H9 (cell line): ENCODE data around the gene PMPCB. TPM values are rescaled to one million over a fixed set of nuclear protein-coding genes. Genes with fewer than 3 reads are reported as not detected.
"Not testable (repeated sequence)": the region's sequence is repeated elsewhere in the genome, so short reads cannot be mapped to it uniquely, and the experiment has no call there.

ENCODE experiments used
- DNase-seq: peaks from one replicate; pipeline ENCODE4 v3.0.0-alpha.2; 2017
- H2AFZ ChIP-seq: one replicate; pipeline ENCODE4 v1.6.1; 2013; ENCODE audit warnings: mild to moderate bottlenecking, low read length, control low read depth, moderate library complexity
- H2AK5ac ChIP-seq: 2 replicates; pipeline ENCODE4 v1.6.1; 2013; ENCODE audit warnings: low read length, control low read depth, mixed read lengths; ENCODE audit not compliant: insufficient read length
- H2BK120ac ChIP-seq: one replicate; pipeline ENCODE4 v1.6.1; 2013; ENCODE audit warnings: low read depth, mild to moderate bottlenecking, low read length, control low read depth, inconsistent platforms; ENCODE audit not compliant: poor library complexity, severe bottlenecking
- H2BK12ac ChIP-seq: 2 replicates; pipeline ENCODE4 v1.6.1; 2013; ENCODE audit warnings: low read length, control low read depth, mixed read lengths, low read depth; ENCODE audit not compliant: insufficient read length
- H2BK15ac ChIP-seq: 2 replicates; pipeline ENCODE4 v1.6.1; 2013; ENCODE audit warnings: low read depth, low read length, control low read depth
- H2BK20ac ChIP-seq: one replicate; pipeline ENCODE4 v1.6.1; 2013; ENCODE audit warnings: low read depth, mild to moderate bottlenecking, low read length, control low read depth, inconsistent platforms; ENCODE audit not compliant: poor library complexity, severe bottlenecking
- H2BK5ac ChIP-seq: 2 replicates; pipeline ENCODE4 v1.6.1; 2013; ENCODE audit warnings: low read length, control low read depth, mixed read lengths; ENCODE audit not compliant: insufficient read length
- H3K14ac ChIP-seq: 2 replicates; pipeline ENCODE4 v1.6.1; 2013; ENCODE audit warnings: low read length, control low read depth; ENCODE audit not compliant: insufficient read depth
- H3K18ac ChIP-seq: 2 replicates; pipeline ENCODE4 v1.6.1; 2013; ENCODE audit warnings: low read depth, mild to moderate bottlenecking, mixed read lengths, low read length, control low read depth; ENCODE audit not compliant: insufficient read length
- H3K23ac ChIP-seq: 2 replicates; pipeline ENCODE4 v1.6.1; 2013; ENCODE audit warnings: low read length, control low read depth, mixed read lengths, low read depth; ENCODE audit not compliant: insufficient read length
- H3K23me2 ChIP-seq: 2 replicates; pipeline ENCODE4 v1.6.1; 2013; ENCODE audit warnings: low read depth, mild to moderate bottlenecking, mixed read lengths, low read length, control low read depth; ENCODE audit not compliant: insufficient read length, poor library complexity, severe bottlenecking
- H3K27ac ChIP-seq: 2 replicates; pipeline ENCODE4 v1.5.1; 2013; ENCODE audit warnings: low read length, control low read depth, mixed read lengths, low read depth; ENCODE audit not compliant: insufficient read length
- H3K27me3 ChIP-seq: 2 replicates; pipeline ENCODE4 v1.6.1; 2013; ENCODE audit warnings: low read length, control low read depth, inconsistent platforms; ENCODE audit not compliant: insufficient read depth
- H3K4ac ChIP-seq: 2 replicates; pipeline ENCODE4 v1.6.1; 2013; ENCODE audit warnings: low read depth, mild to moderate bottlenecking, control low read depth, inconsistent platforms, low read length, moderate library complexity
- H3K4me1 ChIP-seq: 2 replicates; pipeline ENCODE4 v1.6.1; 2013; ENCODE audit warnings: low read length, control low read depth, inconsistent platforms; ENCODE audit not compliant: insufficient read depth
- H3K4me2 ChIP-seq: 2 replicates; pipeline ENCODE4 v1.6.1; 2013; ENCODE audit warnings: low read length, control low read depth, mixed read lengths; ENCODE audit not compliant: insufficient read length, insufficient read depth
- H3K56ac ChIP-seq: 2 replicates; pipeline ENCODE4 v1.6.1; 2013; ENCODE audit warnings: low read depth, mild to moderate bottlenecking, mixed read lengths, low read length, control low read depth; ENCODE audit not compliant: insufficient read length
- H3K79me1 ChIP-seq: 2 replicates; pipeline ENCODE4 v1.6.1; 2013; ENCODE audit warnings: low read depth, mild to moderate bottlenecking, moderate library complexity, low read length, control low read depth, inconsistent platforms; ENCODE audit not compliant: insufficient read depth, poor library complexity, severe bottlenecking
- H3K79me2 ChIP-seq: 2 replicates; pipeline ENCODE4 v1.6.1; 2013; ENCODE audit warnings: low read length, control low read depth, inconsistent platforms; ENCODE audit not compliant: insufficient read depth
- H3K9ac ChIP-seq: 2 replicates; pipeline ENCODE4 v1.6.1; 2013; ENCODE audit warnings: low read length, control low read depth, mixed read lengths; ENCODE audit not compliant: insufficient read length; ENCODE audit errors: extremely low read depth
- H3K9me3 ChIP-seq: one replicate; pipeline ENCODE4 v1.6.1; 2013; ENCODE audit warnings: low read depth, low read length, inconsistent platforms; ENCODE audit not compliant: control insufficient read depth
- H3T11ph ChIP-seq: one replicate; pipeline ENCODE4 v1.6.1; 2013; ENCODE audit warnings: mild to moderate bottlenecking, low read length, control low read depth, inconsistent platforms
- H4K20me1 ChIP-seq: one replicate; pipeline ENCODE4 v1.6.1; 2013; ENCODE audit not compliant: control insufficient read depth, insufficient read length, insufficient read depth
- H4K5ac ChIP-seq: 2 replicates; pipeline ENCODE4 v1.6.1; 2013; ENCODE audit warnings: low read depth, mild to moderate bottlenecking, mixed read lengths, low read length, control low read depth; ENCODE audit not compliant: insufficient read length
- H4K8ac ChIP-seq: replicated peaks from 2 replicates; pipeline ENCODE4 v1.6.1; 2013; ENCODE audit warnings: low read length, control low read depth, mixed read lengths, low read depth; ENCODE audit not compliant: insufficient read length
- H4K91ac ChIP-seq: 2 replicates; pipeline ENCODE4 v1.6.1; 2013; ENCODE audit warnings: low read depth, mild to moderate bottlenecking, moderate library complexity, mixed read lengths, low read length, control low read depth; ENCODE audit not compliant: insufficient read length
- H3K27ac Mint-ChIP-seq, 3 experiments: 2 replicates in 2 of 3; 3 replicates in 1 of 3; pipeline ENCODE4 v1.8.0; 2020 to 2021; ENCODE audit warnings: mixed read lengths in 3 of 3, mild to moderate bottlenecking in 1 of 3, moderate library complexity in 1 of 3
- H3K27me3 Mint-ChIP-seq: 2 replicates; pipeline ENCODE4 v1.8.0; 2021; ENCODE audit warnings: low read depth, mild to moderate bottlenecking, moderate library complexity, mixed read lengths
- H3K36me3 Mint-ChIP-seq, 3 experiments: 2 replicates in 2 of 3; 3 replicates in 1 of 3; pipeline ENCODE4 v1.8.0; 2020 to 2021; ENCODE audit warnings: low read depth in 3 of 3, mixed read lengths in 3 of 3; ENCODE audit not compliant: insufficient read depth in 1 of 3
- H3K4me1 Mint-ChIP-seq, 2 experiments: 2 replicates each; pipeline ENCODE4 v1.8.0; 2020; ENCODE audit warnings: mixed read lengths in 2 of 2
- H3K4me3 Mint-ChIP-seq, 2 experiments: 2 replicates in 1 of 2; 3 replicates in 1 of 2; pipeline ENCODE4 v1.8.0; 2020 to 2021; ENCODE audit warnings: mild to moderate bottlenecking in 2 of 2, mixed read lengths in 2 of 2, moderate library complexity in 1 of 2
- H3K9me3 Mint-ChIP-seq, 2 experiments: 2 replicates in 1 of 2; 3 replicates in 1 of 2; pipeline ENCODE4 v1.8.0; 2020; ENCODE audit warnings: mild to moderate bottlenecking in 2 of 2, mixed read lengths in 2 of 2, moderate library complexity in 1 of 2
- WGBS: extraction: QIAGEN DNeasy Blood & Tissue Kit; methylation state at CpG from one replicate; pipeline ENCODE4 v1.1.7; 2013; ENCODE audit warnings: missing lambda C conversion rate, low lambda C conversion rate, mixed read lengths; ENCODE audit not compliant: insufficient read length; ENCODE audit errors: extremely low coverage; 5-methylcytosine and 5-hydroxymethylcytosine counted together
- total RNA-seq: library from RNA; stranded (reverse); gene quantifications from 2 replicates; pipeline ENCODE4 v1.2.1, GENCODE V29; 2021

PMPCB gene
- total RNA-seq, 1 experiment from 2014 or later = 90.6 TPM

DNA sequence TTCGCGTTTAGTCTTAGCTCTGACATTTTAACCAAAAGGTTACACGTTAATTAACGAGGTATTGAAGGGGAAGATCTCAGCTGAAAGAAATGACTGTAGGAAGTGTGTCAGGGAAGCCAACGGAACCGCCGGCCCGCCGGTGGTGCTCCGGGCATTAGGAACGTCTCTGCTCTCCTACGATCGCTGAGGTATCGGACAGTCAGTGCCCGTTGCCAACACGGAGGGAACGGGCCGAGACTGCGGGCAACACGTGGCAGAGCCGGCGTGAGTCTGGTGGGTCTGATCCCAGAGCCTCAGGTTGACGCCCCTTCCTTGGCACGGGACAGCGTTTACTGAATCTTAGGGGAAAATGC is 16.5 kb upstream of the PMPCB start:
- not testable (repeated sequence) for H3K9ac ChIP-seq, H4K91ac ChIP-seq, H3T11ph ChIP-seq, H2BK20ac ChIP-seq, H4K5ac ChIP-seq, H3K9me3 Mint-ChIP-seq, H2BK12ac ChIP-seq, H2BK5ac ChIP-seq, H2AK5ac ChIP-seq, H3K27ac Mint-ChIP-seq, H3K4ac ChIP-seq, H3K36me3 Mint-ChIP-seq, H3K9me3 ChIP-seq, H3K27ac ChIP-seq, H2AFZ ChIP-seq, H3K79me2 ChIP-seq, H3K14ac ChIP-seq, H2BK120ac ChIP-seq, H3K4me1 ChIP-seq, H3K23me2 ChIP-seq, H4K8ac ChIP-seq, H2BK15ac ChIP-seq, H4K20me1 ChIP-seq, H3K56ac ChIP-seq, H3K23ac ChIP-seq, H3K79me1 ChIP-seq, H3K18ac ChIP-seq, H3K27me3 ChIP-seq
- H3K4me3 Mint-ChIP-seq = peak overlapping the region; percentile 75 to 94
- WGBS = no CpG with 5 or more reads among the region's 25 CpGs
- H3K4me1 Mint-ChIP-seq = peaks cover 11 to 15% of the 10 kb centered on the region in 2 experiments
- peak; percentile 36 for DNase-seq
- H3K27me3 Mint-ChIP-seq = peaks cover 51% of the 10 kb centered on the region
- H3K4me2 ChIP-seq = peak overlapping the region; percentile 47

DNA sequence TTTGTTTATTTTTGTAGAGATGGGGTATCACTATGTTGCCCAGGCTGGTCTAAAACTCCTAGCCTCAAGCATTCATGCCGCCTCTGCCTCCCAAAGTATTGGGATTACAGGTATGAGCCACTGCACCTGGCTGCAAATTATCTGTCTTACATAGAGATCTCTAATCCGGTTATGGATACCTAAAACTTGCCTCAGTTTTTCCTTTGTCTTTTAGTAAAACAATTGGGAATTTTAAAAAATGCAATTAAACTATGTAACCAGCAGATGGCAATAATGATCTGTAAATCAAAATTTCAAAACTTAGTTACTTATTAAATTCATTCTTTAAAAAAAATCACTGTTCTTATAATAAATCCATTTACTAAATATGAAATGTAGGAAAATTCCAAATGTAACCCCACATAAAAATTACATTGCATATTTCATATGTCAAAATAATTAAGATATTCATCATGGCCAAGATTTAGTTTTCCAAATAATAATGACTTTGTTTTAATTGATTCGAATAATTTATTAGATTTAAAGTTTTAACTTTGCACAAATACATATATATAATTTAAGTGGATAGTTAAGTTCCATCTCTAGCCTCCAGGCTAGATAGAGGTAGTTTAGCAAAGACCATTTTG is 14.3 kb upstream of the PMPCB start:
- not testable (repeated sequence) for H4K20me1 ChIP-seq, H3K79me1 ChIP-seq, H3K4me1 ChIP-seq, H3K79me2 ChIP-seq, H3K9me3 Mint-ChIP-seq, H3K4me3 Mint-ChIP-seq, H2BK5ac ChIP-seq, H2AK5ac ChIP-seq, H3K9me3 ChIP-seq, H3K14ac ChIP-seq, H3K4me2 ChIP-seq, H3K23ac ChIP-seq, H2AFZ ChIP-seq, H3K23me2 ChIP-seq, H3K18ac ChIP-seq, DNase-seq, H3K27me3 ChIP-seq, H2BK12ac ChIP-seq, H3K27ac Mint-ChIP-seq, H2BK20ac ChIP-seq, H3K4ac ChIP-seq, H2BK15ac ChIP-seq, H3K9ac ChIP-seq, H4K91ac ChIP-seq, H3K56ac ChIP-seq, H3K36me3 Mint-ChIP-seq, H4K8ac ChIP-seq, H4K5ac ChIP-seq, H3T11ph ChIP-seq, H3K27ac ChIP-seq, H2BK120ac ChIP-seq
- Mint-ChIP-seq H3K4me1 (peaks cover 11 to 15% of the 10 kb centered on the region in 2 experiments), H3K27me3 (peaks cover 48% of the 10 kb centered on the region)
- WGBS = no CpG with 5 or more reads among the region's 3 CpGs
